Keratinocyte (primary cell): ENCODE results near the gene DCPS. TPM values are rescaled to one million over a fixed set of nuclear protein-coding genes. Genes with fewer than 3 reads are reported as not detected.
A peak's percentile ranks its signal among the peaks of the same experiment; 100 is the strongest.
"Not testable (repeated sequence)": the region's sequence is repeated elsewhere in the genome, so short reads cannot be mapped to it uniquely, and the experiment has no call there.

Source experiments
- DNase-seq: peaks from one replicate; pipeline ENCODE4 v3.0.0-alpha.2; 2011; ENCODE audit warnings: low read depth, missing footprints, low spot score
- FAIRE-seq: peaks from 2 replicates; lab custom pipeline; 2011; peaks lifted over from hg19 to GRCh38; lab: Jason Lieb, UNC
- H2AFZ ChIP-seq: 2 replicates; pipeline ENCODE4 v1.6.0; 2012; ENCODE audit warnings: low read length, control low read depth, inconsistent platforms; ENCODE audit not compliant: control insufficient read depth
- H3K27ac ChIP-seq: 2 replicates; pipeline ENCODE4 v1.5.1; 2011; ENCODE audit warnings: low read length; ENCODE audit not compliant: control insufficient read depth, insufficient read depth
- H3K27me3 ChIP-seq: 3 replicates; pipeline ENCODE4 v1.6.0; 2011; ENCODE audit warnings: low read length; ENCODE audit not compliant: control insufficient read depth, insufficient read depth; ENCODE audit errors: extremely low read depth
- H3K36me3 ChIP-seq, 2 experiments: 2 replicates in 1 of 2; 3 replicates in 1 of 2; pipeline ENCODE4 v1.5.1; 2011; ENCODE audit warnings: low read length in 2 of 2, mild to moderate bottlenecking in 1 of 2; ENCODE audit not compliant: control insufficient read depth in 2 of 2, insufficient read depth in 2 of 2; ENCODE audit errors: extremely low read depth in 1 of 2
- H3K4me1 ChIP-seq: 3 replicates; pipeline ENCODE4 v1.5.1; 2011; ENCODE audit warnings: low read length; ENCODE audit not compliant: control insufficient read depth, insufficient read depth; ENCODE audit errors: extremely low read depth
- H3K4me2 ChIP-seq: 3 replicates; pipeline ENCODE4 v1.6.0; 2011; ENCODE audit warnings: low read depth, low read length; ENCODE audit not compliant: control insufficient read depth, insufficient read depth; ENCODE audit errors: extremely low read depth
- H3K4me3 ChIP-seq, 3 experiments: fragments of 200-600 bp in 1 of 3; sonication (generic) in 1 of 3; 2 replicates in 2 of 3; 3 replicates in 1 of 3; pipeline ENCODE4 v1.5.1; 2011 to 2016; ENCODE audit warnings: low read length in 3 of 3, mild to moderate bottlenecking in 3 of 3, control low read depth in 2 of 3, inconsistent platforms in 1 of 3, low read depth in 1 of 3, mixed read lengths in 1 of 3, mixed run types in 1 of 3, moderate library complexity in 1 of 3; ENCODE audit not compliant: control insufficient read depth in 2 of 3, insufficient read depth in 2 of 3; ENCODE audit errors: extremely low read depth in 1 of 3
- H3K79me2 ChIP-seq: 2 replicates; pipeline ENCODE4 v1.6.0; 2012; ENCODE audit warnings: low read length; ENCODE audit not compliant: control insufficient read depth, insufficient read depth
- H3K9ac ChIP-seq: 3 replicates; pipeline ENCODE4 v1.6.0; 2011; ENCODE audit warnings: low read length; ENCODE audit not compliant: control insufficient read depth, insufficient read depth; ENCODE audit errors: extremely low read depth
- H3K9me1 ChIP-seq: 3 replicates; pipeline ENCODE4 v1.6.0; 2011; ENCODE audit warnings: low read length; ENCODE audit not compliant: control insufficient read depth, insufficient read depth; ENCODE audit errors: extremely low read depth
- H3K9me3 ChIP-seq: 2 replicates; pipeline ENCODE4 v1.5.1; 2012; ENCODE audit warnings: low read depth, low read length; ENCODE audit not compliant: control insufficient read depth
- H4K20me1 ChIP-seq: 3 replicates; pipeline ENCODE4 v1.6.0; 2011; ENCODE audit warnings: low read length; ENCODE audit not compliant: control insufficient read depth, insufficient read depth; ENCODE audit errors: extremely low read depth
- dilution Hi-C: fragments of 300-500 bp; cut with MboI; formaldehyde crosslinking; loops from one replicate; pipeline ENCODE4 v1.7.0; 2020; ENCODE audit warnings: low sequenced_read_pairs; ENCODE audit not compliant: extremely low pct_ligation_motif_present
- polyA plus RNA-seq, 5 experiments: library from polyadenylated mRNA; depleted of rRNA in 3 of 5; stranded (reverse) in 3 of 5; stranded (forward) in 1 of 5; unstranded in 1 of 5; fragments of >200 nt; gene quantifications; 1 replicate in 1 of 5; 2 replicates in 3 of 5; 3 replicates in 1 of 5; pipeline versions ENCODE4 v1.2.1 to v1.2.3, GENCODE V29; 2011 to 2012; ENCODE audit warnings: missing spikeins in 2 of 5, low read depth in 1 of 5, low replicate concordance in 1 of 5
- TF ChIP-seq, protein P1 (sequence below), 3 experiments: IDR thresholded peaks in 1 of 3; conservative IDR thresholded peaks in 1 of 3; optimal IDR thresholded peaks in 1 of 3; 2 replicates in 2 of 3; 3 replicates in 1 of 3; pipeline versions ENCODE3 to v1.5.1; 2011; ENCODE audit warnings: low read length in 3 of 3, mild to moderate bottlenecking in 3 of 3, moderate library complexity in 2 of 3, control low read depth in 1 of 3, inconsistent platforms in 1 of 3; ENCODE audit not compliant: insufficient read depth in 2 of 3; ENCODE audit errors: extremely low read depth in 1 of 3

Gene DCPS
- polyA plus RNA-seq, 1 donor (not counting 4 experiments of a cell fraction or from before 2014, with no cell fraction given) = 31.3 TPM

GRCh38 chr11:126366823-126367654 is 63.2 kb downstream of the DCPS start:
- not testable (repeated sequence) for H3K4me2 ChIP-seq, H3K4me1 ChIP-seq, H3K4me3 ChIP-seq

GRCh38 chr11:126367806-126368205 is 63.9 kb downstream of the DCPS start:
- H3K9me3 ChIP-seq, H3K9ac ChIP-seq, dilution Hi-C loops, H3K9me1 ChIP-seq, H3K4me1 ChIP-seq, FAIRE-seq, H3K27me3 ChIP-seq, DNase-seq, H3K36me3 ChIP-seq, H2AFZ ChIP-seq, H4K20me1 ChIP-seq, H3K4me2 ChIP-seq, H3K4me3 ChIP-seq, H3K27ac ChIP-seq: not testable (repeated sequence)
- peaks cover 59% of the 10 kb centered on the region for H3K79me2 ChIP-seq

More at GRCh38 chr11:126366823-126367654, 63.2 kb downstream of the DCPS start:
- H3K9ac ChIP-seq, H3K9me3 ChIP-seq, dilution Hi-C loops, H4K20me1 ChIP-seq, H3K27ac ChIP-seq, DNase-seq, H3K9me1 ChIP-seq, H3K27me3 ChIP-seq, FAIRE-seq, H2AFZ ChIP-seq, H3K36me3 ChIP-seq: not testable (repeated sequence)
- TF ChIP-seq, protein P1, sequence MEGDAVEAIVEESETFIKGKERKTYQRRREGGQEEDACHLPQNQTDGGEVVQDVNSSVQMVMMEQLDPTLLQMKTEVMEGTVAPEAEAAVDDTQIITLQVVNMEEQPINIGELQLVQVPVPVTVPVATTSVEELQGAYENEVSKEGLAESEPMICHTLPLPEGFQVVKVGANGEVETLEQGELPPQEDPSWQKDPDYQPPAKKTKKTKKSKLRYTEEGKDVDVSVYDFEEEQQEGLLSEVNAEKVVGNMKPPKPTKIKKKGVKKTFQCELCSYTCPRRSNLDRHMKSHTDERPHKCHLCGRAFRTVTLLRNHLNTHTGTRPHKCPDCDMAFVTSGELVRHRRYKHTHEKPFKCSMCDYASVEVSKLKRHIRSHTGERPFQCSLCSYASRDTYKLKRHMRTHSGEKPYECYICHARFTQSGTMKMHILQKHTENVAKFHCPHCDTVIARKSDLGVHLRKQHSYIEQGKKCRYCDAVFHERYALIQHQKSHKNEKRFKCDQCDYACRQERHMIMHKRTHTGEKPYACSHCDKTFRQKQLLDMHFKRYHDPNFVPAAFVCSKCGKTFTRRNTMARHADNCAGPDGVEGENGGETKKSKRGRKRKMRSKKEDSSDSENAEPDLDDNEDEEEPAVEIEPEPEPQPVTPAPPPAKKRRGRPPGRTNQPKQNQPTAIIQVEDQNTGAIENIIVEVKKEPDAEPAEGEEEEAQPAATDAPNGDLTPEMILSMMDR (optimal IDR thresholded peaks at IDR 0.05 in 1 of 3, IDR thresholded peaks at IDR 0.05 in 1 of 3, conservative IDR thresholded peaks at IDR 0.05 in 1 of 3; ENCODE audit: extremely low read depth in 1 of 3, insufficient read depth in 2 of 3, low read length in 3 of 3) = peak in 1 of 3 experiments; percentile 37
- H3K79me2 ChIP-seq = peaks cover 56% of the 10 kb centered on the region

DNA sequence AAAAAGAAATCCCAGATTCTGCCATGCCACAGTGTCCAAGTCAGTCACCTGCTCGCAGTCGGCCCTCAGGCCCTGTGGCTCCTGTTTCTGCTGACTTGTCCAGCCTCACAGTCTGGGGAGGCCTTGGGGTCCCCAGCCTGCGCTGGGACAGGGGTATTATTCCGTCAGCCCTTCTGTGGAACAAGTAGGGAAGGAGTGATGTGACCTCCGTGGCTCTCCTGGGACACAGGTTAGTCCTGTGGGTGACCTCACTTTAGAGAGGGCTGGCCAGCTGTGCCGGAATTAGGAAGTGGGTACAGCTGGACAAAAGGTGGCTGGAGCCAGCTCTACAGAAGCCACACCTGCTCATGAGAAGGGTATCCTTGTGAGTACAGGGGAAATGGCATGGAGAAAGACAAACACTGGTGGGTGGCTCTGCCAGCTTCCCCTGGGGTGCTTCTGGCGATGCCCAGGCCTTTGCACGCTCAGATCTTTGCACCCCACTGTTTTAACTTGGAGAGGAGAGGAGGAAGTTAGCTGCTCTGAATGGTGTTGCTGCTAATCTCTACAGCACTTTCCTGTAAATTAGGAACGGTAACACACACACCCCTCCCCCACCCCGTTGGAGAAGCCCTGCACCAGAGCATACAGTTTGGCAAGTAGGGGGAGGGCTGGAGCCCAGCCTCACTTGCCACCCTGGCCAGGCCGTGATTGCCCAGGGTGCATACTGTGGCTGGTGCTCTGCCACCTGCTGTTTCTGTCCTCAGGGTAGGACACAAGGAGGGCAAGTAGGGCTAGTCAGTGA is 64.7 kb downstream of the DCPS start:
- not testable (repeated sequence) for H4K20me1 ChIP-seq

More for the DNA sequence above, 64.7 kb downstream of the DCPS start:
- H3K27me3 ChIP-seq, DNase-seq, H3K4me2 ChIP-seq, H3K9me1 ChIP-seq, H2AFZ ChIP-seq, H3K9me3 ChIP-seq, H3K27ac ChIP-seq, dilution Hi-C loops, H3K36me3 ChIP-seq, H3K9ac ChIP-seq, FAIRE-seq, H3K4me3 ChIP-seq: not testable (repeated sequence)
- Histone ChIP-seq H3K79me2 (peaks cover 55% of the 10 kb centered on the region), H3K4me1 (peaks cover 14% of the 10 kb centered on the region)
